Bronchial smooth muscle cell (primary cell): ENCODE measurements around the gene DBH. TPM values are rescaled to one million over a fixed set of nuclear protein-coding genes. Genes with fewer than 3 reads are reported as not detected.

Experiments used
- total RNA-seq: library from RNA; depleted of rRNA; stranded (reverse); fragments of >200 nt; gene quantifications from 2 replicates; pipeline ENCODE4 v1.2.1, GENCODE V29; 2014

Gene DBH
- not detected in 2 replicates for total RNA-seq

GRCh38 chr9:133635533-133636531, at the start of gene DBH:
Gene DBH (plus strand): TSS chr9:133636363. CDS start chr9:133636372, 9 bp downstream.

DNA sequence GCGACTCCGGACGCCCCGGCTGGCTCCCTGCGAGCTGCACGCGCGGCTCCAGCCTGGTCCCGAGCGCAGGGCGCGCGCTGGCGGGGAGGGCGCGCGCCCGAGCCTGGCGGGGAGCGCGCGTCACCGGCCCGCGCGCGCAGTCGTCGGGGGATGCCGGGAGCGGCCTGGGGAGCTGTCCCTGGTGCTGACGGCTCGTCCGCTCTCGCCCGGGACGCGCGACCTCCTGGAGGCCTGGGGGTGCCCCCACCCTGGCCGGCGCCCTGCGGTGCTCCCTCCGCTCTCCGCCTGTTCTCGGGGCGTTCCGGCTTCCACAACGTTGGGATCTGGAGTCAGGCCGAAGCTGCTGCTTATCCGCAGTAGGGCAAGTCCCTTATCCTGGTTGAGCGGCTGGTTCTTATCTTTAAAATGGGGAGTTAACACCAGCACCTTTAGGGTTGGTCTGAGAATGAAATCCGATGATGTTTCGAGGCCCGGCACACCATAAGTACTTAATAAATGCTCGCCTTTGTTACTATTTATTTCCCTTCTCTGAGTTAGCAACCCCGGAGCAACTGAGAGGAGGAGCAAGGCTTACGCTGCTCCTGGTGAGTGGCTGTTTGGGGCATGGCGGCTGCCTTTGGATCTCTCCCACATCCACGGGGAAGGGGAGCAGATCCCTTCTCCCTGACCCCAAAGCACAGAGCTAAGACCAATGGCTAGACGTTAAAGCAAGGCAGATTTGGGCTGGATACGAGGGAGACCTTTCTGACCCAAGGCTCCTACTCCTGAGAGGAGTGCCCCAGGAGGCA, 26.7 kb upstream of the DBH start, which contains the start of gene FAM163B:
FAM163B (minus strand) TSS at position 79 of the 788 bp plus-strand sequence. CDS start 29,166 bp downstream, outside the sequence.

Other genes starting within 250 kb of the DBH start
- gene REXO4, start 218.4 kb upstream of the DBH start, total RNA-seq: 14.7 and 20.8 TPM in 2 replicates
- gene ADAMTS13, start 214.0 kb upstream of the DBH start, total RNA-seq: 2.5 and 3.3 TPM in 2 replicates
- gene CACFD1, start 176.4 kb upstream of the DBH start, total RNA-seq: 7.6 and 8.8 TPM in 2 replicates
- gene SLC2A6, start 157.3 kb upstream of the DBH start, total RNA-seq: 4.3 and 5.7 TPM in 2 replicates
- gene MYMK, start 111.4 kb upstream of the DBH start, total RNA-seq: not detected in 2 replicates
- under 0.01 TPM in 1 of 2 replicates, not detected in the other for gene ADAMTSL2, start 101.7 kb upstream of the DBH start, total RNA-seq
- not detected in 2 replicates for gene FAM163B, start 27.0 kb upstream of the DBH start, total RNA-seq
- 3.0 and 4.6 TPM in 2 replicates for gene SARDH, start 102.0 kb downstream of the DBH start, total RNA-seq